Stimulated activated CD8-positive, alpha-beta memory T cell treated with anti-CD3 and anti-CD28 coated beads, Interleukin-4, amount 100 ng/mL, for 48 hours (primary cell): ENCODE data around the gene DCAF12L2.
"Not testable (repeated sequence)": the region's sequence is repeated elsewhere in the genome, so short reads cannot be mapped to it uniquely, and the experiment has no call there.

Experiments used
- DNase-seq: peaks from one replicate; pipeline ENCODE4 v3.0.0-alpha.2; 2020

The DCAF12L2 gene

GRCh38 chrX:126165721-126166461 is at the start of gene DCAF12L2:
TSS of gene DCAF12L2 (minus strand) at chrX:126166289. CDS start at chrX:126165924, 365 bp downstream.
- no peak for DNase-seq

DNA sequence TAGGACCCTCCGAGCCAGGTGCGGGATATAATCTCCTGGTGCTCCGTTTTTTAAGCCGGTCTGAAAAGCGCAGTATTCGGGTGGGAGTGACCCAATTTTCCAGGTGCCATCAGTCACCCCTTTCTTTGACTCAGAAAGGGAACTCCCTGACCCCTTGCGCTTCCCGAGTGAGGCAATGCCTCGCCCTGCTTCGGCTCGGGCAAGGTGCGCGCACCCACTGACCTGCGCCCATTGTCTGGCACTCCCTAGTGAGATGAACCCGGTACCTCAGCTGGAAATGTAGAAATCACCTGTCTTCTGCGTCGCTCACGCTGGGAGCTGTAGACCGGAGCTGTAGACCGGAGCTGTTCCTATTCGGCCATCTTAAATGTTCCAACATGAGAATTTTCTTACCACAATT is 24.8 kb upstream of the DCAF12L2 start:
- not testable (repeated sequence) for DNase-seq

DNA sequence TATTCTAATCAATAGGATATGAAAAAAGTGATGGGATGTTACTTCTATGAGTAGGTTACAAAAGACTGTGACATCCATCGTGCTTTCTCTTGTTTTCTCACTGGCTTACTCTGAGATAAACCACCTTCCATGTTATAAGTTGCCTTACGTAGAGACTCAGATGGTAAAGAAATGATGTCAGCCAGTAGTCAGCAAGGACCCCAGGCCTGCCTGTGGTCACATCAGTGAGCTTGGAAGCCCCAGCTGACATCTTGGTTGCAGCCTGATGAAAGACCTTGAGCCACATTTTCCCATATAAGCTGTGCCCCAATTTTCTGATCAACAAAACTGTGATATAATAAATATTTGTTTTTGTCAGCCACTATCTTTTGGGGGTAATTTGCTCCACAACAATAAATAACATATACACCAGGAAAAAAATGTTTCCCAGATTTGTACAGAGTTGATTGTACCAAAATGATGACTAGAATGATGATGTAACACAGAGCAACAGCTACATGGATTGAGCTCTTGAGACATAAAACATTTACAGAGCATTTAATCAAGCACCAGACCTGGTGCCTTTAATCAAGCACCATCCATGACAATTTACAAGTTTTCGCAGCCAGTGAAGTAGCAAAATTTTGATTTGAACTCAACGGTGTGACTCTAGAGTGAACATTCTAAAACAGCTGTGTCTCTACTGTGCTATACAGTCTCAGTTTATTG is 11.2 kb upstream of the DCAF12L2 start:
- no peak for DNase-seq

- DNase-seq: no peak
These were observed 4.6 kb upstream of the DCAF12L2 start for GRCh38 chrX:126170720-126171119.

GRCh38 chrX:126167560-126167959 is 1.5 kb upstream of the DCAF12L2 start:
- no peak for DNase-seq

GRCh38 chrX:126165401-126165720 is 728 bp downstream of the DCAF12L2 start:
- DNase-seq: no peak

- no peak for DNase-seq
These were observed 1.2 kb downstream of the DCAF12L2 start for GRCh38 chrX:126164689-126165400.

GRCh38 chrX:126164226-126164625 is 1.9 kb downstream of the DCAF12L2 start:
- no peak for DNase-seq

GRCh38 chrX:126141014-126141413 is 25.1 kb downstream of the DCAF12L2 start:
- no peak for DNase-seq

DNA sequence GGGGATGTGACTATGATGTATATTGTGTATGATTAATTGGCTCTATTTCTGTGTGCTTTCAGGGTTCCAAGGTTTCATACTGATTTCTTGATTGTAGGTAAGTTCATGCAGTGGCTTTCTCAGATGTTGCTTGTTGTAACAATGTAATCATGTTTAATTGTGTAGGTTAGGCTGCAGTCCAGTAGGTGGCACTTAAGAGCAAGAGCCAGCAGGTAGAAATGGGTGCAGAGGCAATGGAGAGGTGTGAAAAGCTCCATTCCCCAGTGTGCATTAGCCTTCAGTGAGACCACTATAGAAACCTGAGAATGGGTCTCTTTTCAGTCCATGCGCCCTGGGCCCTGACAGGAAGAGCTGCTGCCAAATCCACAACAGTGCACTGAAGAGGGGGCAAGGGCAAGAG is 28.2 kb downstream of the DCAF12L2 start:
- DNase-seq: no peak

GRCh38 chrX:126124721-126125120 is 41.4 kb downstream of the DCAF12L2 start:
- no peak for DNase-seq
